ENCODE data around the gene UFSP1.

- TF ChIP-seq CTCF (IDR thresholded peaks at IDR 0.05): peak in 3 of 6 experiments; percentile 6 to 33 (median 21)
- TF ChIP-seq POLR2A (IDR thresholded peaks at IDR 0.05): no peak
These were observed at the start of gene UFSP1 for GRCh38 chr7:100888988-100889750.
